NCI-H1436 (cell line): ENCODE results near the gene ORM2.

Source experiments
- DNase-seq: peaks from one replicate; lab custom pipeline; 2025; lab: John Stamatoyannopoulos, UW

Gene ORM2

GRCh38 chr9:114350636-114351401, 21.1 kb downstream of the ORM2 start:
- DNase-seq, result no peak

- no peak for DNase-seq
These were observed 22.3 kb downstream of the ORM2 start for GRCh38 chr9:114351932-114352331.

- DNase-seq, result no peak
These were observed 26.2 kb downstream of the ORM2 start for GRCh38 chr9:114355821-114356220.

- DNase-seq, result no peak
These were observed 27.1 kb downstream of the ORM2 start for GRCh38 chr9:114356792-114357191.

- DNase-seq, result no peak
These were observed 27.7 kb downstream of the ORM2 start for GRCh38 chr9:114357360-114357759.

GRCh38 chr9:114357911-114358328, 28.3 kb downstream of the ORM2 start:
- DNase-seq, result no peak

- no peak for DNase-seq
These were observed 30.1 kb downstream of the ORM2 start for GRCh38 chr9:114359801-114360200.

- DNase-seq, result no peak
These were observed 31.9 kb downstream of the ORM2 start for GRCh38 chr9:114361542-114361941.

GRCh38 chr9:114362394-114362793, 32.7 kb downstream of the ORM2 start:
- no peak for DNase-seq

GRCh38 chr9:114363424-114363823, 33.8 kb downstream of the ORM2 start:
- DNase-seq, result no peak

- no peak for DNase-seq
These were observed 34.7 kb downstream of the ORM2 start for GRCh38 chr9:114364134-114365041.

GRCh38 chr9:114365194-114365593, 35.5 kb downstream of the ORM2 start:
- DNase-seq, result no peak

- DNase-seq, result no peak
These were observed 36.9 kb downstream of the ORM2 start for GRCh38 chr9:114366334-114367128.

- no peak for DNase-seq
These were observed 37.7 kb downstream of the ORM2 start for GRCh38 chr9:114367366-114367765.

GRCh38 chr9:114367772-114368569, 38.3 kb downstream of the ORM2 start:
- no peak for DNase-seq

GRCh38 chr9:114369216-114370130, 39.8 kb downstream of the ORM2 start:
- DNase-seq, result no peak

GRCh38 chr9:114370251-114370967, 40.7 kb downstream of the ORM2 start:
- no peak for DNase-seq

- DNase-seq, result no peak
These were observed 41.3 kb downstream of the ORM2 start for GRCh38 chr9:114370968-114371320.

- no peak for DNase-seq
These were observed 41.8 kb downstream of the ORM2 start for GRCh38 chr9:114371343-114371944.
